ENCODE results near the gene MPND. TPM values are rescaled to one million over a fixed set of nuclear protein-coding genes. Genes with fewer than 3 reads are reported as not detected.

The MPND gene
- total RNA-seq, 1 experiment from 2014 or later = 37.0 TPM

GRCh38 chr19:4323692-4324091 is 19.7 kb upstream of the MPND start:
- Histone ChIP-seq H2BK5ac (ENCODE audit: insufficient read length, low read length) (no peak overlapping the region), H3K9me3 (ENCODE audit: control insufficient read depth, low read depth, low read length) (no peaks in the 10 kb centered on the region), H3K79me1 (ENCODE audit: insufficient read depth, low read depth, low read length, poor library complexity, severe bottlenecking) (no peaks in the 10 kb centered on the region), H3K27me3 (ENCODE audit: insufficient read depth, low read length) (no peaks in the 10 kb centered on the region), H3K56ac (ENCODE audit: insufficient read length, low read depth, low read length) (no peak overlapping the region), H2AK5ac (ENCODE audit: insufficient read length, low read length) (no peak overlapping the region), H2BK15ac (ENCODE audit: low read depth, low read length) (no peak overlapping the region), H2BK20ac (ENCODE audit: low read depth, low read length, poor library complexity, severe bottlenecking) (no peak overlapping the region), H4K91ac (ENCODE audit: insufficient read length, low read depth, low read length) (no peak overlapping the region), H3K9ac (ENCODE audit: extremely low read depth, insufficient read length, low read length) (no peak overlapping the region), H3K14ac (ENCODE audit: insufficient read depth, low read length) (no peak overlapping the region), H3K4me2 (ENCODE audit: insufficient read depth, insufficient read length, low read length) (no peak overlapping the region), H4K8ac (replicated peaks; ENCODE audit: insufficient read length, low read depth, low read length) (no peak overlapping the region), H3K4ac (ENCODE audit: low read depth, low read length) (no peak overlapping the region), H2AFZ (ENCODE audit: low read length) (no peak overlapping the region), H3K4me1 (ENCODE audit: insufficient read depth, low read length) (peaks cover 2% of the 10 kb centered on the region; the same call in 1 of the 2 replicates), H3T11ph (ENCODE audit: low read length) (no peak overlapping the region), H2BK12ac (ENCODE audit: insufficient read length, low read depth, low read length) (no peak overlapping the region), H4K5ac (ENCODE audit: insufficient read length, low read depth, low read length) (no peak overlapping the region), H3K23me2 (ENCODE audit: insufficient read length, low read depth, low read length, poor library complexity, severe bottlenecking) (peaks cover 9% of the 10 kb centered on the region), H3K23ac (ENCODE audit: insufficient read length, low read depth, low read length) (no peak overlapping the region), H2BK120ac (ENCODE audit: low read depth, low read length, poor library complexity, severe bottlenecking) (no peak overlapping the region), H3K18ac (ENCODE audit: insufficient read length, low read depth, low read length) (no peak overlapping the region), H3K27ac (ENCODE audit: insufficient read length, low read depth, low read length) (no peak overlapping the region), H4K20me1 (ENCODE audit: control insufficient read depth, insufficient read depth, insufficient read length) (no peaks in the 10 kb centered on the region), H3K79me2 (ENCODE audit: insufficient read depth, low read length) (no peaks in the 10 kb centered on the region)
- Mint-ChIP-seq H3K36me3 (ENCODE audit: insufficient read depth in 1 of 3, low read depth in 3 of 3) (peaks cover 30 to 48% (median 33%) of the 10 kb centered on the region in 3 experiments), H3K4me3 (no peak overlapping the region), H3K27me3 (ENCODE audit: low read depth) (peaks cover 2% of the 10 kb centered on the region), H3K9me3 (peaks cover 23 to 28% of the 10 kb centered on the region in 2 experiments), H3K4me1 (peaks cover 10 to 11% of the 10 kb centered on the region in 2 experiments), H3K27ac (no peak overlapping the region)
- DNase-seq = no peak
- no peak for TF ChIP-seq CTCF (conservative IDR thresholded peaks at IDR 0.05)
- no CpG with 5 or more reads among the region's 9 CpGs for WGBS (ENCODE audit: extremely low coverage, insufficient read length, low lambda C conversion rate)

All from H9 (cell line).